ENCODE results near the gene RUNX1. TPM values are rescaled to one million over a fixed set of nuclear protein-coding genes. Genes with fewer than 3 reads are reported as not detected.

Gene RUNX1
- total and polyA plus RNA-seq, 10 of the 15 experiments (the other 5 are each of a cell fraction or from before 2014, with no cell fraction given), result 0.90 to 15.2 (median 4.1) TPM

DNA sequence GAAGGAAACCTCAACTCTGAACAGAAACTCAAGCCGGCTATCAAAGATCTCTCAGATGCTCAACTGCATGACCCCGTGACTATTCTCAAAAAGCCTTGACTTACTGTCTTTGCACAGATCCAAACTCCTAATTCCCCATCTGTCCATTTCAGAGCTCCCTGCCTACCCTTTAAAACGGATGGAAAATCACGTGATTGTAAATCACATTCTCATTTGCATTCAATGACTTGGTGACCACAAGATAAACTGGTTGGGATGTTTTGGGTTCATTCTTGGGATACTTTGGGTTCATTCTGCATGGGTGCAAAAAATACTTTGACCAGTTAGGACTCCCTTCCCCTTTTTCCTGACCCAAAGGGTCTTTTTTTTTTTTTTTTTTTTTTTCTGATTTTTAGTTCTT is 41.3 kb upstream of the RUNX1 start:
- DNase-seq (ENCODE audit: low read depth, low spot score) (no peak), ATAC-seq (no peak), FAIRE-seq (no peak)
- no peak overlapping the region for H3K4me3 ChIP-seq
- 45% methylated on average over 4 of the region's 4 CpGs for WGBS (ENCODE audit: insufficient coverage, insufficient replicate concordance, low lambda C conversion rate, missing lambda C conversion rate)
- H3K36me3 ChIP-seq (ENCODE audit: control insufficient read depth in 2 of 2, insufficient read depth in 2 of 2, low read length in 1 of 2), result no peaks in the 10 kb centered on the region
- POLR2A ChIA-PET, result no interaction called here
- CTCF ChIA-PET, result no interaction called here
- H3K4me1 ChIP-seq (ENCODE audit: control insufficient read depth, insufficient read depth, low read length), result no peaks in the 10 kb centered on the region
- H3K9ac ChIP-seq (ENCODE audit: control insufficient read depth, insufficient read depth, low read length), result no peak overlapping the region
- no TSS peak for BruUV-seq (replicated peaks)
- RAD21 ChIA-PET (ENCODE audit: unreplicated experiment), result no interaction called here
- TF ChIP-seq, protein P1, sequence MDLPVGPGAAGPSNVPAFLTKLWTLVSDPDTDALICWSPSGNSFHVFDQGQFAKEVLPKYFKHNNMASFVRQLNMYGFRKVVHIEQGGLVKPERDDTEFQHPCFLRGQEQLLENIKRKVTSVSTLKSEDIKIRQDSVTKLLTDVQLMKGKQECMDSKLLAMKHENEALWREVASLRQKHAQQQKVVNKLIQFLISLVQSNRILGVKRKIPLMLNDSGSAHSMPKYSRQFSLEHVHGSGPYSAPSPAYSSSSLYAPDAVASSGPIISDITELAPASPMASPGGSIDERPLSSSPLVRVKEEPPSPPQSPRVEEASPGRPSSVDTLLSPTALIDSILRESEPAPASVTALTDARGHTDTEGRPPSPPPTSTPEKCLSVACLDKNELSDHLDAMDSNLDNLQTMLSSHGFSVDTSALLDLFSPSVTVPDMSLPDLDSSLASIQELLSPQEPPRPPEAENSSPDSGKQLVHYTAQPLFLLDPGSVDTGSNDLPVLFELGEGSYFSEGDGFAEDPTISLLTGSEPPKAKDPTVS (IDR thresholded peaks at IDR 0.05; ENCODE audit: low read depth, low read length), result no peak
- TF ChIP-seq MTA2 (IDR thresholded peaks at IDR 0.05; ENCODE audit: low read depth) (no peak), FOS (IDR thresholded peaks at IDR 0.05; ENCODE audit: borderline replicate concordance, extremely low read depth, insufficient read length) (no peak), POLR2A (IDR thresholded peaks at IDR 0.05; ENCODE audit: low read depth, low read length) (no peak), ATF7 (IDR thresholded peaks at IDR 0.05; ENCODE audit: low read depth) (no peak), IKZF1 (conservative IDR thresholded peaks at IDR 0.05) (no peak), IRF4 (IDR thresholded peaks at IDR 0.05; ENCODE audit: low read depth, low read length) (no peak)
- TF ChIP-seq, protein P2, sequence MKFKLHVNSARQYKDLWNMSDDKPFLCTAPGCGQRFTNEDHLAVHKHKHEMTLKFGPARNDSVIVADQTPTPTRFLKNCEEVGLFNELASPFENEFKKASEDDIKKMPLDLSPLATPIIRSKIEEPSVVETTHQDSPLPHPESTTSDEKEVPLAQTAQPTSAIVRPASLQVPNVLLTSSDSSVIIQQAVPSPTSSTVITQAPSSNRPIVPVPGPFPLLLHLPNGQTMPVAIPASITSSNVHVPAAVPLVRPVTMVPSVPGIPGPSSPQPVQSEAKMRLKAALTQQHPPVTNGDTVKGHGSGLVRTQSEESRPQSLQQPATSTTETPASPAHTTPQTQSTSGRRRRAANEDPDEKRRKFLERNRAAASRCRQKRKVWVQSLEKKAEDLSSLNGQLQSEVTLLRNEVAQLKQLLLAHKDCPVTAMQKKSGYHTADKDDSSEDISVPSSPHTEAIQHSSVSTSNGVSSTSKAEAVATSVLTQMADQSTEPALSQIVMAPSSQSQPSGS (IDR thresholded peaks at IDR 0.05; ENCODE audit: low read length), result no peak
- in situ Hi-C loops (cut with MboI) (no loop called here), intact Hi-C loops (cut with micrococcal nuclease; ENCODE audit: unreplicated experiment) (no loop called here)
- H3K27me3 ChIP-seq (replicated peaks in 1 of 2; ENCODE audit: control insufficient read depth in 2 of 2, insufficient read depth in 2 of 2, low read length in 1 of 2), result no peaks in the 10 kb centered on the region
- no peak overlapping the region for H3K27ac ChIP-seq (ENCODE audit: control insufficient read depth, insufficient read depth)
- no peaks in the 10 kb centered on the region for H3K79me2 ChIP-seq (ENCODE audit: control insufficient read depth, insufficient read depth, low read length)
- H4K20me1 ChIP-seq (ENCODE audit: control insufficient read depth, insufficient read depth), result no peaks in the 10 kb centered on the region
- SMC1A ChIA-PET (ENCODE audit: uncharacterized antibody, unreplicated experiment), result no interaction called here
- H3K9me3 ChIP-seq (replicated peaks; ENCODE audit: control insufficient read depth, insufficient read depth, low read length), result no peaks in the 10 kb centered on the region
- no peak overlapping the region for H2AFZ ChIP-seq (ENCODE audit: control insufficient read depth, low read depth, low read length)
- H3K4me2 ChIP-seq (ENCODE audit: control insufficient read depth, insufficient read depth), result no peak overlapping the region

Measured in GM12878 (cell line).